Renal cortical epithelial cell (primary cell): ENCODE measurements around the gene SKAP1. TPM values are rescaled to one million over a fixed set of nuclear protein-coding genes. Genes with fewer than 3 reads are reported as not detected.
A peak's percentile ranks its signal among the peaks of the same experiment; 100 is the strongest.

Source experiments
- DNase-seq: peaks from one replicate; pipeline ENCODE4 v3.0.0-alpha.2; 2011; ENCODE audit warnings: low read depth
- total RNA-seq: library from RNA; depleted of rRNA; stranded (reverse); fragments of >200 nt; gene quantifications from 2 replicates; pipeline ENCODE4 v1.2.3, GENCODE V29; 2014

SKAP1 gene
- total RNA-seq, 1 donor from 2014 or later = 11.9 TPM

- no peak for DNase-seq
Measured at GRCh38 chr17:48175692-48176470, 254.1 kb downstream of the SKAP1 start.

GRCh38 chr17:48174833-48175523 lies 255.0 kb downstream of the SKAP1 start:
- no peak for DNase-seq

- no peak for DNase-seq
Measured at GRCh38 chr17:48173191-48173984, 256.6 kb downstream of the SKAP1 start.

- DNase-seq = no peak
Measured at GRCh38 chr17:48169926-48170325, 260.1 kb downstream of the SKAP1 start.

- no peak for DNase-seq
Measured at GRCh38 chr17:48163809-48164208, 266.2 kb downstream of the SKAP1 start.

GRCh38 chr17:48162946-48163506 lies 267.0 kb downstream of the SKAP1 start:
- peak; percentile 87 for DNase-seq

GRCh38 chr17:48162306-48162934 lies 267.6 kb downstream of the SKAP1 start:
- DNase-seq = peak; percentile 11

GRCh38 chr17:48161127-48161905 lies 268.7 kb downstream of the SKAP1 start:
- DNase-seq = no peak

- DNase-seq = peak; percentile 63
Measured at GRCh38 chr17:48160177-48161081, 269.6 kb downstream of the SKAP1 start.

- DNase-seq = no peak
Measured at GRCh38 chr17:48159232-48159631, 270.8 kb downstream of the SKAP1 start.

- no peak for DNase-seq
Measured at GRCh38 chr17:48155889-48156611, 274.0 kb downstream of the SKAP1 start.

GRCh38 chr17:48153691-48154358 lies 276.2 kb downstream of the SKAP1 start:
- peak; percentile 74 for DNase-seq

- no peak for DNase-seq
Measured at GRCh38 chr17:48152289-48152688, 277.7 kb downstream of the SKAP1 start.

- DNase-seq = no peak
Measured at GRCh38 chr17:48151220-48151619, 278.8 kb downstream of the SKAP1 start.

- no peak for DNase-seq
Measured at GRCh38 chr17:48150597-48151001, 279.4 kb downstream of the SKAP1 start.

- no peak for DNase-seq
Measured at GRCh38 chr17:48149787-48150463, 280.1 kb downstream of the SKAP1 start.

GRCh38 chr17:48148854-48149786 lies 280.9 kb downstream of the SKAP1 start:
- no peak for DNase-seq
